ENCODE measurements around the gene CLIP2.
"Not testable (repeated sequence)": the region's sequence is repeated elsewhere in the genome, so short reads cannot be mapped to it uniquely, and the experiment has no call there.

Gene CLIP2

DNA sequence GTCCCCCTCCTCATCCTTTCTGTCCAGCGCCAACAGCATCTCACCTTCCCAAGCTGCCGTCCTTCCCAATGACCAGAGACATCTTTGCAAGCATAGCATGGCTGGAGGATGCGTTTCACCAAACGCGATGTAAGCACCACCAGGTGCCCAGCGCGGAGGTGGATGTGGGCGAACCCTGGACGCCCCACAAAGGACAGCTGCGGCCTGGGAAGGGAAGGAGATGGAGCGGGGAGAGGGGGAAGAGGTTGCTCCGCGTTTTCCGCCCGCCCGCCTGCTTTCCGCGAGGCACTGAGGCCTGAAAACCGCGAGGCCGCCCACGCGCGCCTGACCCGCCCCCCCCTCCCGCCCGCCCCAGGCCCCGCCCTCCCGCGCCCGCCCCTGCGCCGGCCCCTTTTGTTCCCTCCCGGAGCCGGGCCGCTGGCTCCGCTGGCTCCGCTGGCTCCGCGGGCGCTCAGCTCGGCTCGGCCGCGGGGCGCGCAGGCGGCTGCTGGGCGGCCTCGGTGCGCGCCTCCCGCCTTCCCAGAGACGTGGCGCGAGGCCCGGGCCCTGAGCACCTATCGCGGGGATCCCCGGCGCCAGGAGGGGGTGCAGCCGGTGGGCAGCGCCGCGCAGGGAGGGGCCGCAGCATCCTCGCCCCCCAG, at the start of gene CLIP2:
TSS of gene CLIP2 (plus strand) at position 390 of the 641 bp plus-strand sequence. CDS start 28,140 bp downstream, outside the sequence.
- peak within 1 kb of the TSS; percentile 65 for H3K4me3 ChIP-seq (ENCODE audit: low read depth, low read length)
- TF ChIP-seq MAX (IDR thresholded peaks at IDR 0.05; ENCODE audit: low read depth, low read length) (no peak), POLR2A (IDR thresholded peaks at IDR 0.05; ENCODE audit: extremely low read depth, insufficient read length) (peak; percentile 20)
- peak; percentile 89 for DNase-seq (ENCODE audit: low read depth)

GRCh38 chr7:74240482-74240881, 48.7 kb upstream of the CLIP2 start:
- TF ChIP-seq, protein P1, sequence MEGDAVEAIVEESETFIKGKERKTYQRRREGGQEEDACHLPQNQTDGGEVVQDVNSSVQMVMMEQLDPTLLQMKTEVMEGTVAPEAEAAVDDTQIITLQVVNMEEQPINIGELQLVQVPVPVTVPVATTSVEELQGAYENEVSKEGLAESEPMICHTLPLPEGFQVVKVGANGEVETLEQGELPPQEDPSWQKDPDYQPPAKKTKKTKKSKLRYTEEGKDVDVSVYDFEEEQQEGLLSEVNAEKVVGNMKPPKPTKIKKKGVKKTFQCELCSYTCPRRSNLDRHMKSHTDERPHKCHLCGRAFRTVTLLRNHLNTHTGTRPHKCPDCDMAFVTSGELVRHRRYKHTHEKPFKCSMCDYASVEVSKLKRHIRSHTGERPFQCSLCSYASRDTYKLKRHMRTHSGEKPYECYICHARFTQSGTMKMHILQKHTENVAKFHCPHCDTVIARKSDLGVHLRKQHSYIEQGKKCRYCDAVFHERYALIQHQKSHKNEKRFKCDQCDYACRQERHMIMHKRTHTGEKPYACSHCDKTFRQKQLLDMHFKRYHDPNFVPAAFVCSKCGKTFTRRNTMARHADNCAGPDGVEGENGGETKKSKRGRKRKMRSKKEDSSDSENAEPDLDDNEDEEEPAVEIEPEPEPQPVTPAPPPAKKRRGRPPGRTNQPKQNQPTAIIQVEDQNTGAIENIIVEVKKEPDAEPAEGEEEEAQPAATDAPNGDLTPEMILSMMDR (IDR thresholded peaks at IDR 0.05; ENCODE audit: low read depth, low read length), result no peak
- no peak for TF ChIP-seq MAX (IDR thresholded peaks at IDR 0.05; ENCODE audit: low read depth, low read length)
- TF ChIP-seq MYC (IDR thresholded peaks at IDR 0.05; ENCODE audit: low read depth, low read length), result no peak
- TF ChIP-seq POLR2A (IDR thresholded peaks at IDR 0.05; ENCODE audit: extremely low read depth, insufficient read length), result no peak
- peak; percentile 4 for DNase-seq (ENCODE audit: low read depth)
- H3K4me3 ChIP-seq (ENCODE audit: low read depth, low read length), result no peak overlapping the region

- H3K4me3 ChIP-seq (ENCODE audit: low read depth, low read length), result no peak overlapping the region
- TF ChIP-seq MYC (IDR thresholded peaks at IDR 0.05; ENCODE audit: low read depth, low read length), result no peak
- TF ChIP-seq MAX (IDR thresholded peaks at IDR 0.05; ENCODE audit: low read depth, low read length), result no peak
- TF ChIP-seq, protein P1 (IDR thresholded peaks at IDR 0.05; ENCODE audit: low read depth, low read length), result no peak
- TF ChIP-seq POLR2A (IDR thresholded peaks at IDR 0.05; ENCODE audit: extremely low read depth, insufficient read length), result no peak
- DNase-seq (ENCODE audit: low read depth), result no peak
Measured at GRCh38 chr7:74242122-74242443, 47.1 kb upstream of the CLIP2 start.

DNA sequence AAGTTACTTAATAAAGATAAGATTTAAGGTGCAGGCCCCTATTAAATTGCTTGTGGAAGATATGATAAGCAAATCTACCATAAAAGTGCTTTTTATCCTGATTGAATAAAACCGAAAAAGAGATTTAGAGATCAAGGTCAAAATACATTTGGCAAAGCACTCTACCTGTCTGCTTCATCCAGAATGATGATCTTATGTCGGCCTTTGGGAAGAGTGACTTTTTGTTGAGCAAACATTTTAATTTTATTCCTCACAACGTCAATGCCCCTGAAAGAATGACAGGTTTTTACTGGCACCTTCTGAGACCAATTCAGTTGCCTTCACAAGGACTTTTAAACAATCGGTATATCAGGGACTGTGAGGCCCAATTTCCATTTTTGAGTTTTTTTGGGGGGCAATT, 42.7 kb upstream of the CLIP2 start:
- no peak overlapping the region for H3K4me3 ChIP-seq (ENCODE audit: low read depth, low read length)
- no peak for DNase-seq (ENCODE audit: low read depth)
- TF ChIP-seq MAX (IDR thresholded peaks at IDR 0.05; ENCODE audit: low read depth, low read length), result no peak
- TF ChIP-seq, protein P1 (IDR thresholded peaks at IDR 0.05; ENCODE audit: low read depth, low read length), result no peak
- no peak for TF ChIP-seq POLR2A (IDR thresholded peaks at IDR 0.05; ENCODE audit: extremely low read depth, insufficient read length)

DNA sequence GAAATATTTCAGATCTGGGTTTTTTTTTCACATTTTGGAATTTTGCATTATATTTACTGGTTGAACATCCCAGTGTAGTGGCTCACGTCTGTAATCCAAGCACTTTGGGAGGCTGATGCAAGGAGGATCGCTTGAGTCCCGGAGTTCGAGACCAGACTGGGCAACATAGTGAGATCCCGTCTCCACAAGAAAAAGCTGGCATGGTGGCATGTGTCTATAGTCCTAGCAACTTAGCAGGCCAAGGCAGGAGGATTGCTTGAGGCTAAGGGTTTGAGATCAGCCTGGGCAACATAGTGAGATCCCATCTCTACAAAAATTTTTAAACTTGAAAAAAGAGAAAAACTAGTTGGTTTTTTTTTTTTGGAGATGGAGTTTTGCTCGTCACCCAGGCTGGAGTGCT, 41.1 kb upstream of the CLIP2 start:
- H3K4me3 ChIP-seq (ENCODE audit: low read depth, low read length), result no peak overlapping the region
- TF ChIP-seq, protein P1 (IDR thresholded peaks at IDR 0.05; ENCODE audit: low read depth, low read length), result no peak
- DNase-seq (ENCODE audit: low read depth), result peak; percentile 12

GRCh38 chr7:74249058-74249457, 40.1 kb upstream of the CLIP2 start:
- not testable (repeated sequence) for DNase-seq (ENCODE audit: low read depth); H3K4me3 ChIP-seq (ENCODE audit: low read depth, low read length)

DNA sequence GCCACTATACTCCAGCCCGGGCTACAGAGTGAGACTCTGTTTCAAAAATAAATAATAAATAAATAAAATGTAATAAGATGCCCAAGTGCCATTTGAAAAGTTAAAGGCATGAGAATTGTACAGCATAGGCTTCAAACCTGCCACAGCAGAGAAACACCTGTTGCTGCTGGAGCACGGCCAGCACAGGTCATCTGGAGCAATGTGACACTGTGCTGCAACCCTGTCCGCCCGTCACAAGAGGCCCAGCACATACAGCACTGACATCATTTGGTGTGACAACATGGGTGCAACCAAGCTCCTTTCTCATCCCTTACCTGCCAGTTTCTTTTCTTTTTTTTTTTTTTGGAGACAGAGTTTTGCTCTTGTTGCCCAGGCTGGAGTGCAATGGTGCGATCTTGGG, 36.3 kb upstream of the CLIP2 start:
- TF ChIP-seq MYC (IDR thresholded peaks at IDR 0.05; ENCODE audit: low read depth, low read length), result no peak
- TF ChIP-seq POLR2A (IDR thresholded peaks at IDR 0.05; ENCODE audit: extremely low read depth, insufficient read length), result no peak
- no peak for DNase-seq (ENCODE audit: low read depth)
- peak overlapping the region; percentile 94 for H3K4me3 ChIP-seq (ENCODE audit: low read depth, low read length)

All from NB4 (cell line).